GM21576 (cell line): ENCODE results near the gene PRKAG3.
"Not testable (repeated sequence)": the region's sequence is repeated elsewhere in the genome, so short reads cannot be mapped to it uniquely, and the experiment has no call there.

ENCODE experiments used
- ATAC-seq: cut with Tn5 transposase; IDR thresholded peaks from one replicate; pipeline ENCODE4 v1.9.1; 2021; ENCODE audit warnings: mild to moderate bottlenecking, moderate library complexity; ENCODE audit not compliant: unreplicated experiment

PRKAG3 gene

DNA sequence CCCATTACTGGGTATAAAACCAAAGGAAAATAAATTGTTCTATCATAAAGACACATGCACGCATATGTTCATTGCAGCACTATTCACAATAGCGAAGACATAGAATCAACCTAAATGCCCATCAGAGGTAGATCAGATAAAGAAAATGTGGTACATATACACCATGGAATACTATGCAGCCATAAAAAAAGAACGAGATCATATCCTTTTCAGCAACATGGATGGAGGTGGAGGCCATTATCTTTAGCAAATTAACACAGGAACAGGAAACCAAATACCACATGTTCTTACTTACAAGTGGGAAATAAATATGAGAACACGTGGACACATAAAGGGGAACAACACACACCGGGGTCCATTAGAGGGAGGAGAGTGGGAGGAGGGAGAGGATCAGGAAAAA is 12.7 kb upstream of the PRKAG3 start:
- ATAC-seq = not testable (repeated sequence)

DNA sequence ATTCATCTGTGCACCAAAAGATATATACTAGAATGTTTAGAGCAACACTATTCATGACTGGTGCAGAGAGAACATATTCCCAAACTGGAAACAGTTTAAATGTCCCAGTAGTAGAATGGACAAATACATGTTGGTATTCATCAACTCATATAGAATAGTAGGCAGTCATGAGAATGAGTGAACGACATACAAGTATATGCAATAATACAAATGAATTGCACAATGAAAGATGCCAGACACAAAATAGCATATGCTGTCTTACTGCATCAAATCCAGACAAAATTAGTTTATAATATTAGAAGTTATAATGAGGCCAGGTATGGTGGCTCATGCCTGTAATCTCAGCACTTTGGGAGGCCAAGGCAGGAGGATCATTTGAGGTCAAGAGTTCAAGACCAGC is 8.3 kb upstream of the PRKAG3 start:
- ATAC-seq = no peak

DNA sequence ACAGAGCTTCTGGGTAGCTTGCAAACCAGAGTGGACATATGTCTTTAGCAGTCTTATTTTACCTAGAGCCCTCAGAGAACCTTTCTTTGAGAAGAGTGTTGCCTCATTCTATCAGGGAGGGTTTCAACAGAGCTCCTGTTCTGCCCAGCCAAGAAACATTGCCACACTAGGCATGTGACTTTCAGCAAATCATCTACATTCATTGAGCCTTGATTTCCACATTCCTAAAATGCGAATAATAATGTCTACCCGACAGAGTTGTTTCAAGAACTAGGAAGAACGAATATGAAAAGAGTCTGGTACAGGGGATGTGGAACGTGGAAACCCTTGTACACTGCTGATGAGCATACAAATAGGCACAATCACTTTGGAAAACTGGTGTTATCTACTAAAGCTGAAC is 7.8 kb upstream of the PRKAG3 start:
- ATAC-seq = no peak

DNA sequence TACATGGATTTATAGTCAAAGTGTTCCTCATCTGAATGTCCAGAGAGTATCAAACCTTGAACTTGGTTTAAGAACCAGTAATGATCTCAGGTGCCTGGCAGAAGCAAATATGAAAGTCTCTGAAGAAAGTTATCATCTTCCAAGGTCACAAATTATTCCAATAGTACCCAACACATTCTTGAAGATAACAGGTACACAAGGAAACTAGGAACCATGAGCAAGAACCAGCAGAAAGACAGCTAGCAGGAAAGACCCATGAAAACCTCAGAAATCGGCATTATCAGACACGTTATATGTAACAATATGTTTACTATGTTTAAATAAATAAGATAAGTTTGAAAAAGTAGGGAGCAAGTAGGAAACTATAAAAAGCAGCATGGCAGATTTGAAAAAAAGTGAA is 5.9 kb upstream of the PRKAG3 start:
- no peak for ATAC-seq

DNA sequence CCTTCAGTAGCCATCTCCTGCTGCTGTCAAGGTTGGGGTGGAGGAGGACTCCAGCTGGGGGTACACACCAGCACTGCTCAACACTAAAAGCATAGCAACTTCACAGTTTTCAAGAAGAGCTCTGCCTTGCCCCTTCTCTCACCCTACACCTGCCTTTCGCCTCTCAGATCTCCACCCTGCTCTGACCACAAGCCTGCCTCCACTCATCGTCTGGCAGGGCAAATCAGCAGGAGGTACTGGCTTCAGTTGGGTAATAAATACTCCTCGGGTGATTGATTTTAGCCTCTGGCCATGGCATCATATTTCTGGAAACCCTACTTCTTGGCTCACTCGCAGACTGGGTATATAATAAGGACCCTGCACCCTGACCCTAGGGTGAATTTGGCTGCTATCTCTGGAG is 3.1 kb upstream of the PRKAG3 start:
- no peak for ATAC-seq

DNA sequence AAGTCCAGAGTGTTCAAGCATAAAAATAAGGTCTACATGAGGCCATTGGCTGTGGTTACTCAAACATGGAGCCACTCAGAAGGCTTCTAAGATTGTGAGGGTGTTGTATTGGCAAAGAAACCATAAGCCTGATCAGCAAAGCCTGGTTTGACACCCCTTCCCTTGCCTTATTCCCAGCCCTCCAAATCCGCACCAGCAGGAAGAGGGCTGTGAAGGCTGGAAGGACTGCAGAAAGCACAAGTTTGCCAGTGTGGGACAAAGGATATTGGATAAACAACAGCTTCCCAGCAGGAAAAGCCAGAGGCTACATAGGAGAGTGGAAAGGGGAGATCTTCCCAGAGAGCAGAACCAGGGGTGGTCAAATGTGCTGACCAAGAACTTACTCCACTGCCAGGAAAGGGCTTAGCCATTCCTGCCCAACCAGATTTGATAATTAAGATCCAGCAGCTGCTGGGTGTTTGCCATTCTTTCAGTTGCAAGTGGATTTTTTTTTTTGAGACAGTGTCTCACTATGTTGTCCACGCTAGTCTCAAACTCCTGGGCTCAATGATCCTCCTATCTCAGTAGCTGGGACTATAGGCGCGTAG is 1.5 kb upstream of the PRKAG3 start:
- no peak for ATAC-seq

DNA sequence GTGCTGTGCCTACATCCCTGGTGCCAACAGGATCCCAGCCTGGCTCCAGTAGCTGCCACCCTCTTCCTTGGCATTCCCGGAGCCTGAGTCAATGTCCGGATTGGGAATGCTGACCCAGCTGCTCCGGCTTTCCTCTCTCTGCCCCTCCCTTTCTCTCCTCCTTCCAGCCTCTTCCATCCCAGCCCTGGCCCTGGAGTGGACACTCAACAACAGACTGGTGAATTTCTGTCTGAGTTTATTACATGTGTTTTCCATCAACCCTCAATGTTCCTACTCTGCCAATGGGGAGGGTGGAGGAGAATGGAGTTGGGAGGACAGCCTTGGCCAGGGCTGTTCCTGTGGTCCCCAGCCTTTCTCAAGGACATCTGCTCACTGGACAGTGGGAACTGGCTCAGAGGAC is 917 bp upstream of the PRKAG3 start:
- ATAC-seq = no peak

DNA sequence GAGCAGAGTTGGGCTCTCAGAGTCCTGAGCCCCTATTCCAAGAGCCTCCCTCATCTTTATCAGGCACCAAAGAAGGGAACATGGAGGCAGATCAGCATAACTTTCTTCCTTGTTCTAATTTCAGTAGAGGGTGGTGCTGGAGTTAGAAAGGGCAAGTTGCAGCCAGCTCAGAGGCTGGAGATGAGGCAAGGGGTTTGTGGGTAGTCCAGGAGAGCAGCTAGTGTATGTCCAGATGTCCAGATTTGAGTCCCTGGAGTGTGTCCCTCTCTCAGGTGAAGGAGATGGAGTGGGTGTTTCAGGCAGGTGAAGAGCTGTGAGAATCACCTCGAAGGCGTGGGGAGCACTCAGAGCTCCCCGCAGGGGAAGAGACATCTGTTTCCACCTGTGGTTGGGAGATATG is 478 bp upstream of the PRKAG3 start:
- ATAC-seq = no peak

DNA sequence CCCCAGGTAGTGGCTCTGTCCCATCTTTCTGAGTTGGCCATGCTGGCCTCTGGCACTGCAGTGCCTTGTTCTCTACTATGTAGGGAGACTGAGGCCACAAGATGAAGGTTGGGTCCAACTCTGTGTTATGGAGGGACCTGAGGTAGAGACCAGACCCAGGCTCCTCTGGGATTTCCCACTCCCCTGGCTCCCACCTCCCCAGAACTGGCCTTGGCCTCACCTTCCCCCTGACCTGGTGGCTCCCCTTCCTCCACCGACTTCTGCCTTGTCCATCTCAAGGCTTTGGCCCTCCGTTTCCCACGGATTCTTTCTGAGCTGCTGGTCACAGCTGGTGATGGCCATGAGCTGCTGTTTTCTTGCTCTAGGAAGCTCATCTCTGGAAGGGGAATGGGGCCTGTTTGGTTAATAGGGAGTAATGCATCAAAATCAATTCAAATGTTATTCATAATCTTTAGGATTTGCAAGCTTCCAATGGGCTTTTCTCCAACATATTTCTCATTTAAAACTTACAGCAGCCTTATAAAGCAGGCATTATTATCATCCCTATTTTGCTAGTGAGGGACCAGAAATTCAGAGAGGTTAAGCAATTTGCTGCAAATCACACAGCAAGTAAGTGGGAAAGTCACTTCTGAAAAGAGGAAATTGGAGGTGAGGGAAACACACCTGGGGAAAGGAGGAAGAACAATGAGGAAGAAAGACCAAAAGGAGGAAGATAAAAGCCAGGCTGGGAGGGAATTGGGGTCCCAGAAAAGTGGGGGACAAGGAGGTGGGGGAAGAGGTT is 887 bp downstream of the PRKAG3 start:
- no peak for ATAC-seq

DNA sequence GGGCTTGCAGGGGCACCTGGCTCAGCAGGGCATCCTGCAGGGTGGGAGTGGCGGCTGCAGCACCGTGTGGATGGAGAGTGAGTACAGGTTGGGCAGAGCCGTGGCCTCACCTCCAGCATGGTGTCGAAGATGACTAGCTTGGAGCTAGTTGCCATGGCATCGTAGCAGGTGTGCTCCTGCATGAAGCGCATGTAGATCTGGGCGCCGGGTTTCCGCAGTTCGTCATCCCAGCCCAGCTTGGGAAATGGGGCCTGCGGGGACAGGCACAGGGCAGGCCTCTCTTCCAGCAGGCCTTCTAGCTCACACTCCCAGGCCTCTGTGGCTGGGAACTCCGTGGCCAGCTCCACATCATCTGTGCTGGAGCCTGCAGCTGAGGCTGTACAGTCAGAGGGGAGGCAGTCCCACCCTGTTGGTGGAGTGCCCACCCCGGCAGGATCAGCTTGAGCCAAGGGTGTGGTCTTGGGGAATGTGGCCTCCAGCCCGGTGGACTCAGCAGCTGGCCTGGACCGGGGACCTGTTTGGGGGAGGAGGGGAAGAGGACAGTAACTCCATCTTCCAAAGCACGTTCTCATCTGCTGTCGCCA is 1.6 kb downstream of the PRKAG3 start:
- no peak for ATAC-seq

DNA sequence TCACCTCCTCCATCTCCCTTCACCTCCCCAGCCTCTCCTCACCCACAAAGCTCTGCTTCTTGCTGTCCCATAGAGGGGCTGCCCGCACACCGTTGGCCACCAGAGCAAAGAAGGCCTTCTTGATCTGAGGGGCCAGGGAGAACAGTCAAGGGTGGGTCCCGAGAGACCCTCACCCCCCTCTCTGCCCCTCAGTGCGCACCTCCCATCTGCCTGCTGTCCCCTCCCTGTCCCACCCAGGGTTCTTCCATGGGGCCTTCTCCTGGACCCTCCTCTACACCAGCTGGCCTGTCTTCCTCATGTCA is 3.2 kb downstream of the PRKAG3 start:
- ATAC-seq = no peak

DNA sequence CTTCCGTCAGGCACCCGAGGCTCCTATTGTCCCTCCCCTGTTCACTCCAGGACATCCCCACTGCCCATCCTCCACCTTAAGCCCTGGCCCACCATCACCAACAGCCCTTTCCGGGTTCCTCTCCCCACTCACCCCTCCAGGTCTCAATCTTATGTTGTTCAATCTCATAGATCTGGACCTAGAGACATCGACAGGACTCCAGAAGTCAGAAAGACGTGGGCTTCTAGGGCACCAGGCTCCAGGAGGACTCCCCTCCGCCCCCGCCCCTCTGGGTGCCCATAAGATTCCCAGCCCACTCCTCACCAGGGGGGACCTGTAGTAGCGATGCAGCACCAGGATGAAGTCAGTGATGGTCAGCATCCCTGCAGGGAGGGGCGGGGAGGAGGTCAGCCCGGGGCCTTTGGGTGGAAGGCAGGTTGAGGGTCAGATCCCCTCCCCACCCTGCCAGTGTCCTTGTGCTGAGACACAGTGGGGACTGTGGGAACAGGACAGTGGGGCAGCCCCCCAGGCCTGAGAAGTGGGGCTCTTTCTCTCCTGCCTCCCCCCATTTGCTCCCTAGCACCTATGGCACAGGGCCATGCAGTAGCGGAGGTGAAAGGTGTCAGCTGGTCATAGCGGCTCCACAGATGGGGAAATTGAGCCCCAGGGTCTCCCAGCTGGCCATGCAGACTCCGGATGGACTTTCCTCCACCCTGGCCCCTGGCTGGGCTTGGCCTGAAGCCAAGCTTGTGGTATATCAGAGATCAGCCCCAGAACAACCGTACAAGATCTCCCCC is 3.7 kb downstream of the PRKAG3 start:
- no peak for ATAC-seq

DNA sequence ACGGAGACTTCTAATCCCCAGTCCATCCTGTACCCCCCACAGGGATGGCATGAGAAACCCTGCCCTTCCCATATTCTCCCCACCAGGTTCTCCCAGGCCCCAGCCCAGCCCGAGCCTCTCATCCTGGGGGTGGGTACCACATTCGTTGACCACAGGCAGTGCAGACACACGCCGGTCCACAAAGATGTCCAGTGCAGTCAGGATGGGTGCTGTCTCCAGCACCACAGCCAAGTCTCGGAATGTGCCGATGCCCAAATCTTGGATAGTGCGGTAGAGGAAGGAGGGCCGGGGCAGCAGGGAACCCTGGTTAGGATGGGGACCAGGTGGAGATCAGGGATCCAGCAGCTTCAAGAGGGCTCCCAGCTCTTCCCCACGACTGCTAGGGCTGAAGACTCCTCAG is 4.8 kb downstream of the PRKAG3 start:
- no peak for ATAC-seq

DNA sequence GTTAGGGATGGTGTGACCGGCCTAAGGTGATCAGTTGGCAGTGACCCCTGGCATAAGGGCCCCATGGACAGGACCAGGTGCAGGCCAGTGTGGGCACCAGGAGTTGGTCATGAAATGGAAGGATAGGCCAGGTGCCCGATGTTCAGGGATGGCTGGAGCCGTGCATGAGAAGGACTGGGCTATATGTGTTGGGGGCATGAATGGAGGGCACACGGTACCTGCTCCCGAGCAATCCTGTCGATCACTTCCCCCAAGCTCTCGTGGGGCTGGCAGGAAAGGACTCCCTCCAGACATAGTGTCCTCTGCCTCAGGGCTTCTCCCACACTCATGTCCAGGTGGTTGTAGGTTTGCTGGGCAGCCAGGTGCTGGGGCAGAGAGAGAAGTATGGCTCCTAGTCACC is 7.6 kb downstream of the PRKAG3 start:
- ATAC-seq = no peak

DNA sequence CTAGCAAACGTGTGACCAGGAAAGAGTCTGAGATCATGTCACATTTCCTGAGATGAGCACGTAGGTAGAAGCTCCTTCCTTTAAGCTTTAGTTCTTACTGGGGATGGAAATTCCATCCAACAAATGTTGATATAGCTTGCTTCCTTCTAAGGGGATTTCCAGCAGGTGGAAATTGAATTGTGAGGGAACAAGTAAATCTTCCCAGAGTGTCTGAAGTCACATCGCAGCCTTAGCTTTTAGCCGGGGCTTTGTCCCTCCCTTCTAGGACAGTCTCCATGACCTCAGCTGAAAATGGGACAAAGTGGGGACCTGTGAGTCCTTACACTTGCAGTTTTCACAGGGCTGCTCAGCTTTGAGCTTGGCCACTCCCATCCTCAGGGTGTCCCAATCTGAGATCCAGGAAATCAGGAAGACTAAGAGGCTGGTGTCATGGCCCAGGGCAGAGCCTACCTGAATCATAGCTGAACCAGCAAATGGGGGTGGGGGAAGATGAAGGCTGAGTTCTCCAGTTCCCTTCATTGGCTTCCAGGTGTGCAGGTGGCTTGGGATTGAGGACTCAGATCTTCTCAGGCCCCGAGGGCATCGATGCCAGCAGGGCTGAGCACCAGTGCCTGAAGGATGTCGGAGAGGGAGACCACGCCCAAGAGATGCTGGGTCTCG is 8.3 kb downstream of the PRKAG3 start:
- no peak for ATAC-seq

DNA sequence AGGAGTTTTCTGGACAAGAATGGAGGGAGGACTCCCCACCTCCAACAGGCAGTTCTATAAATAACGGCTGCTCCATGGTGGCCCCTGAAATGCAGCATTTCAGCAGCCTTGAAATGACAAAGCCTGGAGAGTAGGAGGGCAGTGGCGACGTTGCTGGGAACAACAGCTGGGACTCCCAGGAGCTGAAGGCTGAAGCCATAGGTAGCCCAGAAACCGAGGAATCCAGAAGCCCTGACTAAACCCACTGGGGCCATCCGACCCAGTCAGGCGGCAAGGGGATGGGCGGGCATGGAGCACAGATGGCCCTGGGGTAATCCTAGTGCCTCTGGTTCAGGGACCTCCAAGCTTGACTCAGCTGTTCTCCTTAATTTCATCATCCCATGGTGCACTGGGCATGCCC is 9.0 kb downstream of the PRKAG3 start:
- no peak for ATAC-seq

DNA sequence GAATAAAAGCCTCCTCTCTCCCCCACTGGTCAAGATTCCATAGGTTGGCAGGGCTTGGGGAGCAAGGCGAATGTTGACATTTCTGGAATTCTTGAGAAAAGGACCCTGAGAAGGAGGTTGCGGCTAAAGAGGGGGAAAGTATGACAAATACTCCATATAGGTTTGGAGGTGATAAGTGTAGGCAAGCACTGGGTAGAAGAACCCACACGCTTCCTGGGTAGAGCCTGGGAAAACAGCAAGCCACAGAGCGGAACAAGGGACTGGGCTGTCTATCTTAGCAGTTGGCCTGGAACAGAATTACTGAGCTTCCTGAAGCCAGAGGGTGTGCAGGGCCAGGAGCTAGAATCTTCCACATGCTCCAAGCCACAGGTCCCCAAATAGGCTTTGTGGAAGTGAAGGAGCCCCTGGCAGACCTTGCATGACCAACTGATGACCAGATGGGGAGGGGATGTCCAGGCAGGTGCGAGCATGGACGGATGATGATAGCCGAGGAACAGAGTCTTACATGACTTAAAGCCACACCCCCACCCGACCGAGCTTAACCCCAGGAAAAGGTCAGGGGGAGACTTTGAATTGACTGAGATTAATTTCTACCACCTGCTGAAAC is 9.9 kb downstream of the PRKAG3 start:
- ATAC-seq = no peak

DNA sequence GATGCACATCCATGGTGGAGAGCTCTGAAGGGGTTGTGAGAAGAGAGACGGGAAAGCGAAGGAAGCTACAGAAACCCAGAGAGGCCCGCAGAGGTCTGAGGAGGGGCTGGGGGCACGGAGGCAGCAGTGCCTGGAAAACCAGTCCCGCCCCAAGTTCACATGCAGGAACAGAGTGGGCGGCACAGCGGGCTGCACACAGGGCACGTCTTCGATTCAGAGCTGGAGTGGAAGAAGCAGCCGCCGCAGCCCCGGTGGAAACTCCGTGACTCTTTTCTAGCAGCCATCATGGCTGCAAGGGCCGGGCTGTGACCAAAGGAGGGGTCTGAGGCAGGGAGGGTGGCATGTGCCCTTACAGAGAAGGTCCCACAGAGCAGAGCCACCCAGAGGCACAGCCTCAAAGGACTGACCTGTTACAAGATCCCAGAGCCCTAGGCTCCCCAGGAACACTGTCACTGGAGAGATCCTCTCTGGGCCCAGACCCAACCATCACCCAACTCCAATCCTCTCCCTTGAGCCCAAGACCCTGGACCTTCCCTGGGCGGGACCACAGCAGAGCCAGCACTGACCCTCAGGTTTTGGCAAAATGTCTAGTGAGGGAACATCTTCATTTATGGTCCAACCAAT is 10.7 kb downstream of the PRKAG3 start:
- ATAC-seq = no peak

DNA sequence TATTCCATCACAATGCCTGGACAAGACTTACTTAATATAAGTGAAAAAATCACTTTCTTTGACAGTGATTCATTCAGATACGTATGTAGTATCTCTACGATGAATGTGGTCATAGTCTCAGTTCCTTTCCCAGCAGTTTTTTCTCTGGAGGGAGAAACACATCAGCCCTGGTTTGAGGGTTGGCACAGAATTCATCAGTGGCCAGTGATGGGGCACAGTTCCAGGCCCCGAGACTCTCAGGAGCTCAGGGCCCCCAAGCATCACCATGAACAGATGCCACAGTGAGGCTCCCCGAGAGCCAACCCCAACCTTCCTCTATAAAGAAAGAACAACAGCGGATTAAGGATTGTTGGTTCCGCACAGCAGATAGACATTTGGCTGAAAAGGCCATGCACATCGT is 12.5 kb downstream of the PRKAG3 start:
- no peak for ATAC-seq

DNA sequence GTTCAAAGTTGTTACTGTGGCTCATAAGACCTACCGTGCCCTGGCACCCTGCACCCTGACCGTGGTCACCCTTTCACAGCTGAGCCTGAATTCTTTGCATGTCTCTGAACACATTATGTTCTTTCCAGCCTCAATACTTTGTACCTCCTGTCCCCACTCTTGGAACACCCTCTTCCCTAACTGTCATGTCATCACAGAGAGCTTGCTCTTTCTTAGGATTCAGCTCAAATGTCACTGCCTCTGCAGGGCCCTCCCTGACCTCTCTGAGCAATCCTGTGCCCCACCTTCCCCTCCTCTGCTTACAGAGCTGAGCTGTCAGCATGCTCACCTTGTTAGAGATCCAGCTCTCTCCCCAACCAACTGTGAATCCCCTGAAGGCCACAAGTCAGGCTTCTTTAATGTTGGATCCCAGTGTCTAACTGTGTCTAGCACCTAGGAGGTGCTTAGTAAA is 15.0 kb downstream of the PRKAG3 start:
- no peak for ATAC-seq

DNA sequence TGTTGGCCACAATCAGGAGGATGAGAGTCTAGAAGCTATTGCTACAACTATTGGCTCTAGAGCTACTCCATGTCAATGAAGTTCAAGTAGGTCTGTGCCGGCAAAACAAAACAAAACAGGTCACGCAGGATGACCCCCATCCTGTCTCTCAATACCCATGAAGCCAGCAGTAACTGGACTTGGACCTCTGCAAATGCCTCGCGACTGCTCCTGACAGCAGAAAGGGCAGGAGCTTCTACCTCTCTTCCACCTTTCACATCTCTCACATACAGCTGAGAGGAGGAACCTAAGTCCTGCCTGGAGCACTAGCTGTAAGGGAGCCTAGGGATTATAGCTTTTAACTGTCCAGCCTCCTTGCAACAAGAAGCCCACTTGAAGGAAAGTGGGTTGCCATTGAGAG is 16.0 kb downstream of the PRKAG3 start:
- no peak for ATAC-seq
